HCT116 (cell line): ENCODE measurements around the gene ZNF577. TPM values are rescaled to one million over a fixed set of nuclear protein-coding genes. Genes with fewer than 3 reads are reported as not detected.

Source experiments
- ATAC-seq: fragments of 200-7000 bp; cut with Tn5 transposase; 2 replicates; pipeline ENCODE4 v1.9.1; 2020; ENCODE audit warnings: mild to moderate bottlenecking, moderate library complexity
- BruUV-seq: library from RNA; stranded (reverse); fragments of 400-500 nt; replicated peaks from 2 replicates; lab custom pipeline; 2021; lab: Mats Ljungman, UMichigan
- CTCF ChIA-PET: fragments of 300-600 bp; sonication (Branson Sonifier 250); formaldehyde crosslinking; loops from one replicate; lab custom pipeline; 2021; ENCODE audit warnings: antibody characterized with exemption; lab: Charles Lee
- POLR2A ChIA-PET: fragments of 300-600, 350-600 bp; sonication (Branson Sonifier 250); formaldehyde crosslinking; loops from one replicate; lab custom pipeline; 2021; ENCODE audit warnings: antibody characterized with exemption; lab: Charles Lee
- RAD21 ChIA-PET, 2 experiments: fragments of 300-600 bp; sonication (Branson Sonifier 250); formaldehyde crosslinking; loops; one replicate each; lab custom pipeline; 2023; ENCODE audit warnings: low total read pairs in 2 of 2; ENCODE audit not compliant: uncharacterized antibody in 2 of 2, unreplicated experiment in 2 of 2, low non-redundant PET in 1 of 2; lab: Charles Lee
- DNase-seq: peaks from one replicate; pipeline ENCODE4 v3.0.0-alpha.2; 2010; ENCODE audit warnings: low read depth, low spot score
- H2AFZ ChIP-seq: fragments of 200-600 bp; shearing (Covaris generic), sonication (generic); 2 replicates; pipeline ENCODE4 v1.6.1; 2017; ENCODE audit warnings: low read depth, mixed run types, mixed read lengths, antibody characterized with exemption, low read length; ENCODE audit not compliant: poor library complexity, severe bottlenecking
- H3K27ac ChIP-seq: 2 replicates; pipeline ENCODE4 v1.5.1; 2012; ENCODE audit warnings: low read depth, low read length
- H3K27me3 ChIP-seq: fragments of 200-600 bp; sonication (generic); 2 replicates; pipeline ENCODE4 v1.6.1; 2016; ENCODE audit warnings: mixed run types, low read length, mixed read lengths; ENCODE audit not compliant: insufficient read depth
- H3K36me3 ChIP-seq, 2 experiments: fragments of 200-500 bp in 1 of 2; fragments of 200-600 bp in 1 of 2; sonication (Bioruptor generic) in 1 of 2; sonication (generic) in 1 of 2; 2 replicates each; pipeline versions ENCODE4 v1.5.1 to v1.6.1; 2014 to 2016; ENCODE audit warnings: low read length in 2 of 2, inconsistent platforms in 1 of 2, mixed read lengths in 1 of 2, mixed run types in 1 of 2; ENCODE audit not compliant: insufficient read depth in 2 of 2, control insufficient read depth in 1 of 2
- H3K4me1 ChIP-seq, 2 experiments: fragments of 200-600 bp in 1 of 2; sonication (generic) in 1 of 2; 2 replicates each; pipeline versions ENCODE4 v1.5.1 to v1.6.1; 2012 to 2017; ENCODE audit warnings: low read length in 2 of 2, inconsistent platforms in 1 of 2, mild to moderate bottlenecking in 1 of 2, mixed read lengths in 1 of 2, mixed run types in 1 of 2, moderate library complexity in 1 of 2; ENCODE audit not compliant: insufficient read depth in 2 of 2, control insufficient read depth in 1 of 2
- H3K4me2 ChIP-seq: fragments of 200-600 bp; sonication (generic); 2 replicates; pipeline ENCODE4 v1.6.1; 2017; ENCODE audit warnings: mixed run types, low read length, mixed read lengths
- H3K4me3 ChIP-seq, 2 experiments: fragments of 200-600 bp in 1 of 2; sonication (generic) in 1 of 2; replicated peaks in 1 of 2; 2 replicates each; pipeline ENCODE4 v1.5.1; 2011 to 2016; ENCODE audit warnings: low read length in 2 of 2, control low read depth in 1 of 2, low read depth in 1 of 2, mild to moderate bottlenecking in 1 of 2, mixed read lengths in 1 of 2, mixed run types in 1 of 2
- H3K79me2 ChIP-seq: fragments of 200-600 bp; sonication (generic); 2 replicates; pipeline ENCODE4 v1.6.1; 2017; ENCODE audit warnings: mild to moderate bottlenecking, mixed run types, low read length, moderate library complexity, mixed read lengths; ENCODE audit not compliant: insufficient read depth
- H3K9ac ChIP-seq: fragments of 200-600 bp; sonication (generic); 2 replicates; pipeline ENCODE4 v1.6.1; 2016; ENCODE audit warnings: low read length, mixed read lengths
- H3K9me2 ChIP-seq: fragments of 200-600 bp; sonication (generic), shearing (Covaris generic); 2 replicates; pipeline ENCODE4 v1.6.1; 2017; ENCODE audit warnings: mixed run types, mild to moderate bottlenecking, moderate library complexity; ENCODE audit not compliant: insufficient read depth
- H3K9me3 ChIP-seq, 2 experiments: fragments of 200-500 bp in 1 of 2; fragments of 200-600 bp in 1 of 2; sonication (Bioruptor generic) in 1 of 2; sonication (generic) in 1 of 2; 2 replicates each; pipeline ENCODE4 v1.6.1; 2014 to 2017; ENCODE audit warnings: low read length in 2 of 2, mixed read lengths in 2 of 2, inconsistent platforms in 1 of 2, low read depth in 1 of 2, mild to moderate bottlenecking in 1 of 2, mixed run types in 1 of 2, moderate library complexity in 1 of 2; ENCODE audit not compliant: control insufficient read depth in 1 of 2, insufficient read depth in 1 of 2
- H4K20me1 ChIP-seq: fragments of 200-600 bp; sonication (generic), shearing (Covaris generic); 2 replicates; pipeline ENCODE4 v1.6.1; 2017; ENCODE audit warnings: mixed run types, mild to moderate bottlenecking, moderate library complexity; ENCODE audit not compliant: insufficient read depth
- CBX3 ChIP-seq: IDR thresholded peaks from 2 replicates; pipeline ENCODE4 v1.6.1; 2012; ENCODE audit warnings: low read depth
- CEBPB ChIP-seq: IDR thresholded peaks from 2 replicates; pipeline ENCODE4 v1.6.1; 2012; ENCODE audit warnings: low read depth
- CTCF ChIP-seq, 3 experiments: fragments of 200-600 bp in 1 of 3; sonication (generic) in 1 of 3; IDR thresholded peaks in 2 of 3; conservative IDR thresholded peaks in 1 of 3; 2 replicates each; pipeline ENCODE4 v1.5.1; 2012 to 2017; ENCODE audit warnings: low read depth in 2 of 3, low read length in 2 of 3, antibody characterized with exemption in 1 of 3, borderline replicate concordance in 1 of 3, control low read depth in 1 of 3, mild to moderate bottlenecking in 1 of 3, mixed read lengths in 1 of 3, mixed run types in 1 of 3, moderate library complexity in 1 of 3; ENCODE audit not compliant: insufficient read depth in 1 of 3
- EGR1 ChIP-seq: IDR thresholded peaks from 2 replicates; pipeline ENCODE4 v1.6.1; 2012; ENCODE audit warnings: low read depth
- ELF1 ChIP-seq: IDR thresholded peaks from 2 replicates; pipeline ENCODE4 v1.6.1; 2012; ENCODE audit warnings: low read depth, borderline replicate concordance
- EZH2 ChIP-seq: fragments of 200-600 bp; sonication (generic); IDR thresholded peaks from 2 replicates; pipeline ENCODE4 v1.6.1; 2017; ENCODE audit warnings: antibody characterized with exemption, mixed run types
- EZH2phosphoT487 ChIP-seq: fragments of 200-600 bp; IDR thresholded peaks from 2 replicates; pipeline ENCODE4 v1.6.1; 2018; ENCODE audit warnings: antibody characterized with exemption, borderline replicate concordance
- JUND ChIP-seq: IDR thresholded peaks from 2 replicates; pipeline ENCODE4 v1.6.1; 2012
- MAX ChIP-seq: IDR thresholded peaks from 2 replicates; pipeline ENCODE4 v1.6.1; 2012
- POLR2AphosphoS5 ChIP-seq: IDR thresholded peaks from 2 replicates; pipeline ENCODE4 v1.6.1; 2011; ENCODE audit warnings: mild to moderate bottlenecking, low read depth, low read length, moderate library complexity
- RAD21 ChIP-seq: IDR thresholded peaks from 2 replicates; pipeline ENCODE4 v1.6.1; 2012; ENCODE audit warnings: low read depth, mild to moderate bottlenecking
- REST ChIP-seq: IDR thresholded peaks from 2 replicates; pipeline ENCODE4 v1.6.1; 2012; ENCODE audit warnings: low read depth
- SIN3A ChIP-seq: IDR thresholded peaks from 2 replicates; pipeline ENCODE4 v1.6.1; 2012; ENCODE audit warnings: low read depth
- SRF ChIP-seq: IDR thresholded peaks from 2 replicates; pipeline ENCODE4 v1.6.1; 2012; ENCODE audit warnings: low read depth
- TCF7L2 ChIP-seq: IDR thresholded peaks from 2 replicates; pipeline ENCODE4 v1.7.0; 2011; ENCODE audit warnings: borderline replicate concordance, inconsistent platforms; ENCODE audit not compliant: insufficient read depth, insufficient read length; ENCODE audit errors: extremely low read depth
- YY1 ChIP-seq: IDR thresholded peaks from 2 replicates; pipeline ENCODE4 v1.6.1; 2011; ENCODE audit warnings: low read length, low read depth, moderate library complexity, mild to moderate bottlenecking; ENCODE audit not compliant: insufficient replicate concordance; ENCODE audit errors: extremely low read depth
- ZBTB33 ChIP-seq: IDR thresholded peaks from 2 replicates; pipeline ENCODE4 v1.6.1; 2011; ENCODE audit warnings: mild to moderate bottlenecking, low read length, moderate library complexity; ENCODE audit not compliant: insufficient replicate concordance; ENCODE audit errors: extremely low read depth
- ZFX ChIP-seq: fragments of 450-650 bp; IDR thresholded peaks from 2 replicates; pipeline ENCODE4 v1.6.1; 2017
- ZNF274 ChIP-seq: fragments of 200-500 bp; sonication (Bioruptor generic); IDR thresholded peaks from 2 replicates; pipeline ENCODE4 v1.6.1; 2014; ENCODE audit warnings: mild to moderate bottlenecking, low read depth, low read length, inconsistent platforms
- intact Hi-C: fragments of 100-400 bp; cut with micrococcal nuclease; formaldehyde crosslinking; loops from 2 replicates; pipeline ENCODE4 v1.10.0; 2022
- total RNA-seq: library from RNA; stranded (reverse); gene quantifications from one replicate; pipeline ENCODE4 v1.2.1, GENCODE V29; 2021; ENCODE audit not compliant: unreplicated experiment

ZNF577 gene
- total RNA-seq, 1 experiment from 2014 or later: 5.8 TPM

- DNase-seq (no peak), ATAC-seq (no peak)
- Histone ChIP-seq H3K9ac (no peak overlapping the region), H3K9me3 (peaks cover 0 to 11% of the 10 kb centered on the region in 2 experiments; a peak in 2 of 4 replicates), H4K20me1 (no peaks in the 10 kb centered on the region), H3K36me3 (no peaks in the 10 kb centered on the region), H3K4me1 (no peaks in the 10 kb centered on the region), H3K27ac (no peak overlapping the region), H3K4me3 (no peak overlapping the region), H3K9me2 (no peaks in the 10 kb centered on the region), H2AFZ (no peak overlapping the region), H3K79me2 (no peaks in the 10 kb centered on the region), H3K27me3 (no peaks in the 10 kb centered on the region), H3K4me2 (no peak overlapping the region)
- no TSS peak for BruUV-seq
- CTCF ChIA-PET: no interaction called here
- RAD21 ChIA-PET: no interaction called here
- POLR2A ChIA-PET: no interaction called here
- TF ChIP-seq EGR1 (no peak), EZH2 (no peak), CBX3 (no peak), REST (no peak), ZBTB33 (no peak), SIN3A (no peak), YY1 (no peak), TCF7L2 (no peak), EZH2phosphoT487 (no peak), ZFX (no peak), CEBPB (no peak), RAD21 (no peak), POLR2AphosphoS5 (no peak), JUND (no peak), ZNF274 (no peak), MAX (no peak), SRF (no peak), CTCF (IDR thresholded peaks at IDR 0.05 in 2 of 3, conservative IDR thresholded peaks at IDR 0.05 in 1 of 3; ENCODE audit: borderline replicate concordance in 1 of 3, insufficient read depth in 1 of 3, low read depth in 2 of 3, low read length in 2 of 3) (no peak), ELF1 (no peak)
- intact Hi-C loops: no loop called here
Measured at GRCh38 chr19:51822325-51822724, 65.4 kb downstream of the ZNF577 start.
